GM21447 (cell line): Measurements from ENCODE around the gene MSANTD1.

ENCODE experiments used
- ATAC-seq: cut with Tn5 transposase; IDR thresholded peaks from one replicate; pipeline ENCODE4 v1.9.1; 2021; ENCODE audit not compliant: unreplicated experiment

MSANTD1 gene

DNA sequence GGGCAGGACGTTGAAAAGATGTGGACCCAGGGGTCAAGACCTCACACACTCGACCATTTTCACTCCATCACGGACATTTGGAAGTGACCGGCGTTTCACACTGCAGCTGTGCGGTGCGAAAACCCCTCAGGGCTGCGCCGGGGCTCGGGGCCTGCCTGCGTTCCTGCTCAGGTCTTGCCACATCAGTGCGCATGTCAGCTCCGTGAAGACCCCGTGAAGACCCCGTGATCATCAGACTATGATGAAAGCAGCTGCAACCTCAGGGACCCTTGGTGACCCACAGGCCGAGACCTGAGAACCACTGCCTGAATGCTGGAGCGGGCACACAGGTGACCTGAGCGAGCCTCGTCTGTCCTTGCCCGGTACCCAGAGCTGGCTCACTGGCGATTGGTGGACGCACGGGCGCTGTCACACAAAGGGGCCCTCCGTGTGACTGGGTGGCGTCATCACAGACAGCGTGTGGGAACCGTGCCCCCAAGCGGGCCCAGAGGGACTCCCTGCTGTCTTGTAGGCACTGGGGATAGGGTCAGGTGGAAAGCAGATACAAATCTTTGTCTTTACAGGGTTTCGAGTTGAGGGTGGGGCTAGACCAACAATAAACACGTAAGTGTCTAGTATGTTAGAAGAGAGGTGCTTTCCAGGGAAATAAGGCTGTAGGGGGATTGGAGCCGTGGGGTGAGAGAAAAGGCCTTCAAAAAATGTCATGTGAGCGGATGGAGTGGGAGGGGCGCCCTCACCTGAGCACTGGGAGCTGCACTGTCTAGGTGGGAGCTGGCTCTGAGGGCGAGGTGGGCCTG is 12.7 kb downstream of the MSANTD1 start:
- no peak for ATAC-seq

DNA sequence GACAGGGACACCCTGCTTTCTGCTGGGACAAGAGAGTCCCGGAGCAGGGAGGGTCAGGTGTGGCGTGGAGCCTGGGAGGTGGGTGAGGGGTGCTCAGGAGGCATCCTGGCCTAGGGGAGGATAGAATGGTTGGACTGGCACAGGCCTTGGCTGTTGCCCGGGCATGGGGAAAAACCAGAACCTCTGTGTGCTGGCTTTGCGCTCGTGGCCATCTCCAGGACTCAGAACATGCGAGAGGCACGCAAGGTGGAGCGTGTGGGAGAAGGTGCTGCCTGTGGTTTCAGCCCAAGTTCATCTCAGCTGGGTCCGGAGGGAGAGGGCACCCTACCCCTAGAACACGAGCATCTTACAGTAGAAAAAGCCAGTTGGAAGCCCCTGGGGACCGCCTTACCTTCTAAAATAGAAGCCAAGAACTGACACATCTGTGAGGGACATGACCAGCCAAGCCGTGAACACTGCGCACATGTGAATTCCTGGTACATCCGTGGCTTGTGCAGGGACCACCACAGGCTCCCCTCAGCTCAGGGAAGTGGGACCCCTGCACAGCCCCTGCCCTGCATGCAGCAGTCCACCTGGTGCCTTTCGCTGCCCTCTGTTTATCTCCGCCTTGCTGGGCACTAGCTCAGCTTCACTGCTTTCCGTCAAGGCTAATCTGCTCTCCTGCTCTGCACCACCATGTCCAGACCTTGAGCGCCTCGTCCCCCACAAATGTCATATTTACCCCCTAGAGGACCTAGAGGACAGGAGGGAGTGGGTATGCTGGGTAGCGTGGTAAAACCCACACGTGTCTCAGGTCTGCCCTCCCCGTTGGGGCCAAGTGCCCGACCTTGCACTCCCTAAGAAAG is 13.5 kb downstream of the MSANTD1 start:
- ATAC-seq = no peak

DNA sequence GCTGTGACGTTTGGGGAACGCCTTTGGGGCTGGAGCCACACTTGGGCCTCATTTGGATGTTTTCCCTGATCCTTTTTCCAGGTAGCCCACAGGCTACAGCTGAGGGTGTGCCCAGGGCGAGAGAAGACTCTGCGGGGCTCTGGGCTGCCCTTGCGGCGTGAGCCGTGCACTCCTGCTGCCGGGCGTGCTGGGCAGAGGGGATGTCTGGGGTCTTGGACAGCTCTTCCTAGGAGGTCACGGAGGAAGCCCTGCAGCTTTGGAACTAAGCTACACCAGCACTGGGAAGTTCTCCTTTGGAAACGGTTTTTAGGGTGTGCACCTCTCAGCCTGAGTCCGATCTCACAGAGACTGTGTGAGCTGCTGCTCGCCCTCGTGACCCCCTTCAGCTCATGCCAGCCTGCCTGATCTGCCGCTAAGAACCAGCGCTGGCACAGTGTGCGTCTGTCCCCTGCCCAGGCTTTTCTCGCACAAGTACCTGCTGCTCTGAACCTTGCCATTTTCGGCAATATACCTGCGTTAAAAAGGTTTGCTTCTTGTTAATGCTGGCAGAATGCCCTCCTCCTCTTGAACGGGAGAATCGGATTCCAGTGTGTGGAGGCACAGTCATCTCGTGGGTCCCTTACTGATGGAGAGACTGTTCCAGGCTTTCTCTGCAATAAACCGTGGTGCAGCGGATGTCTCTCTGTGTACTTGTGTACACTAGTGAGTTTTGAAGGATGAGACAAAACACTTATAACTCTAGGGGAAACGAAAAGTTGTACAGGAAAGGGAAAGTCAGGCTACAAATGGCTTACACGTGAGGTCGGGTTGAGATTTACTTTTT is 14.3 kb downstream of the MSANTD1 start:
- no peak for ATAC-seq

DNA sequence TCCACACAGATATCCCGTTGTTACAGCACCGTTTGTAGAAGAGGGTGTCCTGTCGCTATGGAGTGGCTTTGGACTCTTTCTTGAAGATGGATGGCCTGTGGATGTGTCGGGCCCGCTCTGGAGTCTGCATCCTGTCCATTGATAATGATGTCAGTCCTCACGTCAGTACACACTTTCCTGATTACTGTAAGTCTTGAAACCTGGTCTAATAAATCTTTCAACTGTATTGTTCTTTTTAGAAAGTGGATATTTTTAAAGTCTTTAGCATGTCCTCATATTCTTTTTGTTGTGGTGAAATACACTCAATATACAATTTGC is 14.9 kb downstream of the MSANTD1 start:
- no peak for ATAC-seq

DNA sequence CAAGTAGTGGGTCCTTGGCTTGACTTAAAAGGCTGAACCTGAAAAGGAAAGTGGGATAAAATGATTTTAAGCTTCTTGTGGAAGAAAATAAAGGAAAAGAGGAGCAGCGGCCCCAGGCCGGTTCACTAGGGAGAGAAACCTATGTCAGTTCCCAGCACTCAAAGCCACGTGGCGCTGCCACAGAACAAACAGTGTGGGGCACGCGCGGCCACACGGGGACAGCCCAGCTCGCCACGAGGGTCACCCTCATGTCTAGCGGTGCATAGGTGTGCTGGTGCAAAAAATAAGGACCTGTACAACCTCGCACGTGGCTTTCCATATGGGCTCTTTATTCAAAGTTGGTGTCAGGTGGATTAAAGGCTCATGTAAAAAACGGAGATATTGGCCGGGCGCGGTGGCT is 17.1 kb downstream of the MSANTD1 start:
- no peak for ATAC-seq

DNA sequence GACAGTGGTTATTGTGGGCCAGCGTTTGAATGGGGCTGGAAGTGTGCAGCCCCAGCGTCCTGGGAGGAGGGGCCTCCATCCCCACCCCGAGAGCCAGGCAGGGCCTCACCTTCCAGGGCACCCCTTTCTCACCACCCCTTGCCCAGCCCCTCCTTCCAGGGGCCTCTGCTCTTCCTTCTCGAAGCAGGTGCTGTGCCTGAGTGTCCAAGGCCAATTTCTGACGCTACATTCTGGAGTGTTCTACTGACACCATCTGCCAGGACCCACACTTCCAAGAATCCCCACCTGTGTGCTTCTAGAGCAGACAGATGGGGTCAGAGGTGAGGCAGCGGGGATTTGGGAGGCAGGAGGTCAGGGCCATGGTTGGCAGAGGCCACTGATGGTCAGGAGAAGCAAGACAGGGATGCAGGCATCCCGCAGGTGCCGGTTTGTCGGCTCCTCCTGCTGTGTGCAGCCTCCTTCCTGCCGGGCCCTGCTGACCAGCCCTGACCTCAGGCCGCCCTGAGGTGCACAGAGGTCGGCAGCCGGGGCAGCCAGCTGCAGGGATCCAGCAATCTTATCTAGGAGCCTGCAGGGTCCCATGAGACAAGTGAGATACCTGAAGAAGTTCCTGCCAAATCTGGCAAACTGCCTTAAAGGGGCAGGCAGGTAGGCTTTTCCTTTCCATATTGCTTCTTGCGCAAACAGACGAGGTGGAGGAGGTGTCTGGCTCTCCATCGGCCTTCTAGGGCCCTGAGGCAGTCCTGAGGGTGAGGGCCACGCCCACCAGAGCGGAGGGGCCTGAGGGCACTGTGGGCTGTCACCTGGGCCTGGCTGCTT is 18.8 kb downstream of the MSANTD1 start:
- no peak for ATAC-seq

DNA sequence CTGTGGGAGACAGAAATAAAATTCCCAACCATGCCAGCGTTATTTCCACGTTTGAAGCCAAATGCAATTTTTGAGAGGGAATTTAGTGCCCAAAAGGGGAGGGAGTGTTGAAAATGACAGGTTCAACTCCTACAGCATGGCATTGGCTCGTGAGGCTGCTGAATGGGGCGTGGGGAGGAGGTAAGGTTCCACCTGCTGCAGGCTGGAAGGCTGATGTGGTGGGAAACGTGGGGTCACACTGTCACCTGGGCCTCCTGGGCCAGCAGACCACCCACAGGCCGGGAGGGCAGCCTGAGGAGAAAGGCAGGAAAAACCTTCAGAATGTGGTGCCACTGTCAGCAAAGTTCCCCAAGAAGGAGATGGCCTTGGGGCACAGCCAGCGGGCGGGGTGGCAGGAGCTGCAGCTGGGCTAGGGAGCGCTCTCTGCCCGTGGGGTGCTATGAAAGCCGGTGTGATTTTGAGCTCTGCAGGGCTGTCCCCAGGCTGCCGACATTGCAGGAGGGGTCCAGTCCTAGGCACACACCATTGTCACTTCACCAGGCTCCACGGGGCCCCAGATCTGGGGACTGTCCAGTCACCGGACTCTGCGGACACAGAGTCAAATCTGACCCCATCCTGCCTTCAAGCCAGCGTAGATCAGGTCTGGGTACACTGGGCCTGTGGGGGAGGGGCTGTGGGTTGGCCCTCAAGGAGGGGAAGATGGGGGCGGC is 19.6 kb downstream of the MSANTD1 start:
- ATAC-seq = no peak

DNA sequence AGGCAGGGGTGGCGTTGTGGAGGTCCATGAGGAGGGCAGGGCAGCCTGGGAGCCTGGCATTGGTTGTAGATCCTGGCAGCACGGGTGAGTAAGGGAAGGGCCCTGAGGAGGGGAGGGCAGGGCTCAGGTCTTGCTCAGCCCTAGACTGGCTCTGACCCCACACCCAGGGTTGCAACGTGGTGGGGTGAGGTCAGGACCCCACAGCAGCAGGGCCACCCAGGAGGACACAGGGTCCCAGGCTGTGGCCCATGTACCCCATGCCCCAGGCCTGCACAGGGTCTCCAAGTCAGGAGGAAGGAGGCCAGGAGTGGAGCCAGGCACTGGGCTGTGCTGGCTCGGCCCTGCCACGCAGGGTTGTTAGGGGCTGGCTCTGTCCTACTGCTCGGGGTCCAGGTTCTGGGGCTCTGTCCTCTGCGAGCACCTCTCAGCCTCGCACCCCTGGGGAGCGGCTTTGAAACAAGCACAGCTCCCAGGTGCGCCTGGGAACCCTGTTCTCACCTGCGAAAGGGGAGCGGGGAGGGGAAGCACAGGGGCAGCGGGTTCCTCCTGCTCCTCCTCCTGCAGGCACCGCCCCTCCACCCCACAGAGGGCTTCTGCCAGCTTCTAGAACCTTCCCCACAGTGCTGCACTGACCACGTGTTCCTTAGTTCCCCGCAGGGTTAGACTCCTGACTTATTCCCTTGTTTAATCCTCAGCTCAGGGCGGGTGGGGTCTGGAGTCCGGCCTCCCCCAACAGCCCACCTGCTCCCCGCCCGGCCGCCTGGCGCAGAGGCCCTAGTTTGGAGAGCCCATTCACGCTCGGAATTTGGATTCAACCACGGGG is 20.4 kb downstream of the MSANTD1 start:
- ATAC-seq = no peak

DNA sequence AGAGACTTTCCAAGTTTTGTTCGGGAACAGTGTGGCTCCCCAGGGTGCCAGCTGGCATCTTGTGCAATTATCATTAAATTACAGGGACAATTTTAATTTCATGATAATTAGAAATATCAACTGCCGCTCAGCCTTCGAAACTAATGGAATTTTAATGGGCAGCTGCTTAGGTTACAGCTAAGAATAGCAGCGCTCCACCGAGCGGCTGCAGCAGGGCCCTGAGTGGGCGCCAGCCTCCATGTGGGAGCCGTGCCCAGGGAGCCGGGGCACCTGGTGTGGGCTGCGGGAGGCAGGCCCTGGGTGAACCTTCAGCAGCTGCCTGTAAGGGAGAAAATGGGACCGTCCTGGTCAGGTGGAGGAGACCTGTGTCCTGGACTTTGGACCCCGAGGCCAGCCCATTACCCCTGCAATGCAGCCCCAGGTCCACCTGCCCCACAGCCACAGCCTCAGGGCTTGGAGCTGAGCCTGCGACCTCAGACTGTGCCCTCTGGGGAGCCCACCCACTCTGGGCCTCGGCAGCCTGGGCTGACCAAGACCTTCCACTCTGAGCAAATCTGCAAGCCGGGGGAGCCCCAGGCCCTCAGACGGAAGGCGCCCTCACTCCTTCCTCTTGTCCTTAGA is 21.1 kb downstream of the MSANTD1 start:
- ATAC-seq = no peak

DNA sequence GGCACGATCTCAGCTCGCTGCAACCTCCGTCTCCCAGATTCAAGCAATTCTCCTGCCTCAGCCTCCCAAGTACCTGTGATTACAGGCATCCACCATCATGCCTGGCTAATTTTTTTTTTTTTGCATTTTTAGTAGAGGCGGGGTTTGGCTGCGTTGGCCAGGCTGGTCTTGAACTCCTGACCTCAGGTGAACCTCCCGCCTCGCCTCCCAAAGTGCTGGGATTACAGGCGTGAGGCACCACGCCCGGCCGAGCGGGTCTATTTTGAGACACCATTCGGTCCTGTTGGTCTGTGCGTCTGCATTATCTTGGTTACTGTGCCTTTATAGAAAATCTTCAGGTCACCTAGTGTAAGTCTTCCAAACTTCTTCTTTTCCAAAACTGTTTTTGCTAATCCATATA is 22.2 kb downstream of the MSANTD1 start:
- no peak for ATAC-seq

DNA sequence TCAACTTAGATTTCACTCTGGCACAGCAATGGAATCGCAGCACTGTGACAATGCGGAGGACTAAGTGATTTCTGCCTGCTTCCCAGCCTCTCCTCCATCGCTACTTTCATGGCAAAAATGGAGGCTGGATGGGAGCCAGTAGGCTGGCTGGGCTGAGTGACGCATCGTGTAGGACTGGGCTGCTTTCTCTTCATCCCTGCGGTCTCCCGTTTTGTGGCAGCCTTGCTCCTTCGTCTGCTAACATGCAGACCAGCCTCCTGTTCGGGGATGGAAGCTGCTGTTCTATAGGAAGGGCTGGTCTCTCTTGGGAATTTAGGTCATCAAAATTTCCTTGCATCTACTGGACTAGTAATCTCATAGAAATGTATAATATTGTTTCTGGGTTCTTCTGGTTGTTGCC is 28.0 kb downstream of the MSANTD1 start:
- no peak for ATAC-seq

DNA sequence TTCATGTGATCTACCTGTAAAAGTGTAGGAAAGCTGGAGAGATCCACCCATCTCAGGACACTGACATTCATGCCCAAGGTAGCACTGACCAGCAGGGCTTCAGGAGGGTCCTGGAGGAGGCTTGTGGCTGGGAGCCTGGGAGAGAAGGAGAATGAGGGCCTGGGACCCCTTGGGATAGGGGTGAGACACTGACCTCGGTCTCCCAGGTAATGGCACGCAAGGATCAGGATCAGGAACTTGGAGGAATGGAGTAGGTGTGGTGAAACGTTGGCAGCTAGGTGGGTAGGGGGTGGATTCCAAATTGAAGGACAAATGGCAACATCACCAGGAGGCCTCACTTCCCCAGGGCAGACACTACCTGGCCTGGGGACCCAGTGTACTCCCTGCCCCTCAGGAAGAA is 31.5 kb downstream of the MSANTD1 start:
- no peak for ATAC-seq

DNA sequence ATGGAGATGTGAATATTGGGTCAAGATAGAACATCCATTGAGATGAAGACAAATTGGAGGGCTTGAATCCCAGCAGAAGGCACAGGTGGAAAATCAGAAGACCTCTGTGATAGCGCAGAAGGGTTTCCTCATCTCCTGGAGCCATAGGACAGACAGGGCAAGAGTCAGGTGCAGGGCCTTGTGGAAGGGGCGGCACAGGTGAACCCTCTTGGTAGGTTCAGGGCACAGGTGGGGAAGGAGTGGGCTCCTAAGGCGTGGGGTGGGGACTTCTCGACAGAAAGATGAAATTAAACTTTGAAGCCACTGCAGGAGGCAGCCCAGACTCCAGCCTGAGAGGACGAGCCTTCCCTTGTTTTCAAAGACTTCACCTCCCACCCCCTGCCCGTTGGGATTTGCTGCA is 34.5 kb downstream of the MSANTD1 start:
- no peak for ATAC-seq

DNA sequence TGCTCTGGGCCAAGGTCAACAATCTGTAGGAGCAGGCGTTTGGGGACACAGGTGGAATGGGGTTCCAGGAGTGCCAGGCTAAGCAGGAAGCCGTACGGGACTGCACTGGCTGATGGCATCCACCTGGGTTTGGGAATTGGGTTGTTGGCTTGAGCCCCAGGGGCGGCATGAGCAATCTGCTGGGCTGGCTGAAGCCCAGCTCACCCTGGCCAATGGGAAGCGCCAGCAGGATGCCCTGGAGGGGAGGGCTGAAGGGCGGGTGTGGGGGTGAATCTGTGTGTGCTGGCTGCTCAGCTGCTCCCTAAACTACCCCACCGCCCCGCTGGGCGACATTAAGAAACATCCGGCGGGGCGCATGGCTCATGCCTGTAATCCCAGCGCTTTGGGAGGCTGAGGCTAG is 35.0 kb downstream of the MSANTD1 start:
- no peak for ATAC-seq

DNA sequence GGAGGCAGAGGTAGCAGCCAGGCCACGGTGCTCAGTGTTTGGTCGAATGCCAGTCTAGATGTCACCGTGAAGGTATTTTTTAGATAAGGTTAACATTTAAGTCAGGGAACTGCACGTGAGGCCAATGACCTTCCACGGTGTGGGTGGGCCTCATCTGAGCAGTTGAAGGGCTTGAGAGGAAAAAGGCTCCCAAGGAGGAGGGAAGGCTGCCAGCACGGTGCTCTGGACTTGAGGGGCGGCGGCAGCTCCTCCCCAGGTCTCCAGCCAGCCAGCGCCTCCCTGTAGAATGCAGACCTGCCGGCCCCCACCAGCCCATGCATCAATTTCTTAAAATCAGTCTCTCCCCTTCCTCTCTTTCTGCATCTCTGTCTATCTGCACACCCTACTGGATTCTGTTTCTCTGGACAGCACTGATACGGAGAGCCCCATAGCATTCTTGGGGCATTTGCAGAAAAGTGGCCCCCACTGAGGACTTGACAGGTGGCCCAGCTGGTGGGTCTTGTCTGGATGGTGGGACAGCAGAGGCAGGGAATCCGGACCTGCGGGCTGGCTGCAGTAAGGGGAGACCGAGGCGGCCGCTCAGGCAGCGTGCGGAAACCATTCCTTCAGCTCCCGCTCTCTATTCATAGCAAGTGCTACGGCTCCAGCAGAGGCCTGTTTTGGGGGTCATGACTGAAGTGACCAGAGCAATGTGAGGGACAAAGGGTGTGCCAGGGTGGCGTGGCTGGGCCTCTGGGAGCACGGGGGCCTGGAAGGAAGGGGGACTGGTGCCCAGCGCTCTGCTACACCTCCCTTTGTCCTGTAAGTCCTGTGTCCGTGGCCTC is 36.0 kb downstream of the MSANTD1 start:
- no peak for ATAC-seq

DNA sequence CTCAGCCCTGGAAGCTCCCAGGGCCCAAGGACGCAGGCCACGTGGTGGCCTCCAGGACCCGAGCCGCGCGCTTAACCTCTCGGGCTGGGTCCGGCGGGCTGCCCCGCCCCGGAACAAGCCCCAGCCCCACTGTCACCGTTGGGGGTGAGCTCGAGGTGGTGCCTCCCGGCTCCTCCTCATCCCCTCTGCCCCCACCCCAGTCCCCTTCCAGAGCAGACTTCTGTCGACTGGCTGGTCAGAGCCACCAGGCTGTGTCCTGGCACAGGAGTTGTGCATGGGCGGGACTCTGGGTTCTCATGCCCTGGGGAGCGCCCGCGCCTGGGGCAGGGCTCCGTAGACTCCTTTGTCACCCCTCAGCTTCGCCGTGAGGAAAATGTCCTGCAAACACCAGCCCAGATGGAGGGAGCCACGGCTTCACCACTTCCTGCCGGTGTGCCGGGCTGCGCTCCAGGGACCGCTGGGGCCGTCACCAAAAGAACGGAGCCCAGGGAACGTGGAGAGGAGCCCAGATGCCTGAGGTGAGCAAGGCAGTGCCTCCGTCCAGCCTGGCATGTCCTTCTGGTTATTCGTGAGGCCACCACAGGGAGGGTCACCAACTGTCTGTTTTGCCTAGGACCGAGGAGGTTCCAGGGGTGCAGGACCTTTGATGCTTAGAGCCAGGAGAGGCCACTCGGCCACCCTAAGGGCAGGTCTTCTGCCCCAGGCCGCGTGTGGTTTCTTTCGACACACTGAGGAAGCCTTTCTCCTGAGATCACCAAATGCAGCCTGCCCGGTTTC is 36.8 kb downstream of the MSANTD1 start:
- peak; percentile 93 for ATAC-seq
